NCI-H774 (cell line): ENCODE measurements around the gene SMPDL3B.
"Not testable (repeated sequence)": the region's sequence is repeated elsewhere in the genome, so short reads cannot be mapped to it uniquely, and the experiment has no call there.

Experiments used
- DNase-seq: peaks from one replicate; lab custom pipeline; 2025; lab: John Stamatoyannopoulos, UW

SMPDL3B gene

DNA sequence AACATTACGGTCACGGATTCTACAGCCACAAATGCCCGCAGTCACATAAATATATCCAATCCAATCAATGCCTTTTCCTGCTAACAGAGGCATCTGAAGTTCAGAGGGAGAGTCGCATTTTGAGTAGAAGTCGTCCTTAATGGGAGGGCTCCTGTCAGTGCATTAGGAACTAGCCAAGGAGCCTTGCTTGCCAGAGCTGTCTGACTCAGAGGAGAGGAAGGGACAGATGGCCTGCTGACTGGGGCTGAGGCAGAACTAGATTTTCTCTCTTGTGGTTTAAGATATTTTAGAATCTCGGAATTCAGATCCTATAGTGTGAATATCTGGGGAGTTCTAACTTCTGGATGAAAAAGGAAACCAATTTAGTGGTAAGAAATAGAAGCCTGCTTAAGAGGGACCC is 35.6 kb downstream of the SMPDL3B start:
- DNase-seq = no peak

DNA sequence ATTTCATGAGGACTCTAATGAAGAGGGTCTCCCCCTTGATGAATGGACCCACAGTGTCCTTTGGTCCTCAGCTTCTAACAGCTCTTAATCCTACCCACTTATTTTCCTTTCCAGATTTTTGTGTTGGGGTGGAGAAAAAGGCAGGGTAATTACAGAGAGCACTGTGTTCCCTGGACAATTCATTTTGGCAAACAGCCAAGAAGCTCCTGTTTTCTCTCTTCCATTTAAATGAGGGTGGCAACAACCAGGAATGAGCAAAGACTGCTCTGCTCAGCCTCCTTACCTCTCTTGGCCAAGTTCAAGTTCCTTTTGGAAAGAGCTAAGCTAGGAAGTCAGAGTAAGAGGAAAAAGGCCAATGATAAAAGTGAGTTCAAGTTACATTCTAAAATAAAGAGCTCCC is 36.9 kb downstream of the SMPDL3B start:
- no peak for DNase-seq

GRCh38 chr1:27972141-27972540 is 37.3 kb downstream of the SMPDL3B start:
- no peak for DNase-seq

DNA sequence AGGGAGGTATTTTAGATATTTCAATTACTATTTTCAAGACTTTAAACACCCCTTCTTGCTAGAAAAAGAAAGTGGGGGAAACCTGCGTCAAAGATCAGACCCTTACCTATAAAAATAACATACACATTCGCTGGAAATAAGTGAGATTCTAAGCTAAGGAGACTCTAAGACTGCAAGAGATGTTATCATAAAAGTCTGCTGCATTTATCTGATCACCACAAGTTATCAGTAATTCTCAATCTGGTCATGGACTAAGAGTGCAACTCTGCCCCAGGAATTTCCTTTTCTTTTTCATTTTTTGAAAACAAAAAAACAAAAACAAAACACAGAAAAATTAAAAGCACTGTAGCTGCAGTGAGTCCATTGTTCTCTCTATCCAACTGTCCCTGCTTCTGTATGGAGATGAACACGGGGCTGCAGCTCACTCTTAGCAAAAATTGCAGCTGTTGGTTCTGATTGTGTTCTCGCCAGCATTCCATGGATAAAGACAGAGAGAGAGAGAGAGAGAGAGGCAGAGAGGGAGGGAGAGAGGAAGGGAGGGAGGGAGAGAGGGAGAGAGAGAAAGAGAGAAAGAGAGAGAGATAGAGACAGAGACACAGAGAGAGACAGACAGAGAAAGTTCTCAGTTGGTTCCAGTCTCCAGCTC is 39.1 kb downstream of the SMPDL3B start:
- no peak for DNase-seq

- no peak for DNase-seq
Measured at GRCh38 chr1:27974417-27974781, 39.6 kb downstream of the SMPDL3B start.

- no peak for DNase-seq
Measured at GRCh38 chr1:27979151-27979858, 44.5 kb downstream of the SMPDL3B start.

GRCh38 chr1:27979859-27980201 is 45.0 kb downstream of the SMPDL3B start:
- no peak for DNase-seq

DNA sequence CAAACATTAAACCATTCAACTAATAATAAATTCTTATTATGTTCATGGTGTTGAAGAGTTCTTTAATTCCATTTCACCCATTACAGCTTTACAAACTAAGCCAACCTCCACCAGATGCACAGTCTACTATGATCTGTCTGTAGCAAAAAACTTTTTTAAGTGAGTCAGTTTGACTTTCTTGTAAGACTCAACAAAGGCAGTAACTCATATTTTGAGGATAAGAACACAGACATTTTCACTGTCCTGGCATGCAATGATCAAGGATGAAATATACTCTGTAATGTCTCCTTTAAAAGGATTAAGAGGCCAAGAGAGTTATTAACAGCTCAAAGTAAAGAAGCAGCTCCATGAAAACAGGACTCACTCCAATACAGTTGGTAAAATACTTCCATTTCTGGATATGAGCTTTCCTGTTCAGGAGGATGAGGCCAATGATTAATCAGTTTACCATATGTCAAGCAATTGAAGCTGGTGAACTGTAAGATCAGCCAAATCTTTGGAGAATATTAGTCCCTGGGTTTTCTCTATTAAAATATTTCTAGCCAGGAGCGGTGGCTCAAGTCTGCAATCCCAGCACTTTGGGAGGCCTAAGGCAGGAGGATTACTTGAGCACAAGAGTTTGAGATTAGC is 45.5 kb downstream of the SMPDL3B start:
- DNase-seq = no peak

- no peak for DNase-seq
Measured at GRCh38 chr1:27981145-27981544, 46.3 kb downstream of the SMPDL3B start.

DNA sequence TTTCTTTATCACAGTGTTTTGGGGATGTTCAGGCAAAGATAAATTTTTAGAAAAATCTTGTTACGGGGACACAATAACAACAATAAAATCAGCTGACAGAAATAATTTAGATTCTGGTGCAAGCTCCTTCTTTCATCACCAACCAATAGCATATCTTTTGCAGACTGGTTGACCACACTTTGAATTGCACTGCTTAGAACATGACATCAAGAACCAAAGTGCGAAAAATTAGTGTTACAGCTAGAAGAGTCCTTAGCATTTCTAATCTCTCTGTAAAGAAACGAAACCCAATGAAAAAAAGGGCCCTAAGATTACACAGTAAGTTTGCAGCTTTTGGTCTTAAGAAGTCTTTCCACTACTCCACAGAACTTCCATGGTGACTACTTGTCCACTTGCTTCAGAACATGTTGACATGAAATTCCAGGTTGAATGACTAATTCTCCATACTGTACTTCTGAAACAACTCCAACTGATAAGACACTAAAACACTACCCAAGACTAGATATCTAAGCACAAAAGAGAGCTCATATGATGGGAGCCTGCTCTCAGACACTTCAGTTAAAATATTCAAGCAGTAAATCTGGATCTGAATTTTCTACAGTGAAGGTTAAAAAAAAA is 56.2 kb downstream of the SMPDL3B start:
- DNase-seq = no peak

DNA sequence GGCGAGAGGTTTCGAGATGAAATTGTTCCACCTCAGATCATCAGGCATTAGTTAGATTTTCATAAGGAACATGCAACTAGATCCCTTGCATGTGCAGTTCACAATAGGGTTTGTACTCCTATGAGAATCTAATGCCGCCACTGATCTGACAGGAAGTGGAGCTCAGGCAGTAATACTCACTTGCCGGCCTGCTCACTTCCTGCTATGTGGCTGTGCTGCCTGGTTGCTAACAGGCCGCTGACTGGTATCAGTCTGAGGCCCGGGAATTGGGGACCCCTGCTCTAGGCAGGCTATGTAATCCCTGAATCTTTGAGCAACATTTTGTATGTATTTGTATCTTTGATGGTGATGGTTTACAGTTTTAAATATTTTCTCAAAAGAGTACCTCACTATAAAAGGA is 57.5 kb downstream of the SMPDL3B start:
- no peak for DNase-seq

DNA sequence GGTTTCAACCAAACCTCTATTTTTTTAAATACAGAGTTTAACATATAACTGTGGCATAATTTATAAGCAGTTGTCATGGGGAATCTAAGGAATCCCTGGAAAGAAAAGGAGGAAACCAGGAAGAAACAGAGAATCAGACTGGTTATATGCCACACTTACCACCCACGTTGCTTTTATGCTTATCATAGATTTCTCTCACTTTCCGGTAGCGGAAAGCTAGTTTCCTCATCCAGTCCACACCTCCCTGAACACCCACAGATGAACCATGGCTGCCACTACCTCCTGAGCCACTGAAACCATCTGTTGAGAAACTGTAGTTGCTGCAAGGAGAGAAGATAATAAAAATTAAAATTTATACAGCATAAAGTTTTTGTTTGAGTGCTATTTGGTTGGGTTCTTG is 58.4 kb downstream of the SMPDL3B start:
- DNase-seq = no peak

DNA sequence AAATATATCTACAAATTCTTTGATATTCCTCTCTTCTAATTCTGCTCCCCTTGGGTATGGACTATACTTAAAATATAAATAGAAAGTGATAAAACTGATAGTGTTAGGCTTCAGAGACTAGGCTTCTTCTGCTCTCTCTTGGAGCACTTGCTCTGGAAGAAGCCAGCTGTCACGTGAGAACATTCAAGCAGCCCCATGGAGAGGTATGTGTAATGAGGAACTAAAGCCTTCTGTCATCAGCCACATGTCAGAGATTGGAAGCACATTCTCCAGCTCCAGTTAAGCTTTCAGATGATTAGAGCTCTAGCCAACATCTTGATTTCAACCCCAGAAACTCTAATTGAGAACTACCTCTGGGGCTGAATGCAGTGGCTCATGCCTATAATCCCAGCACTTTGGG is 59.3 kb downstream of the SMPDL3B start:
- no peak for DNase-seq

GRCh38 chr1:27994526-27994925 is 59.7 kb downstream of the SMPDL3B start:
- not testable (repeated sequence) for DNase-seq

GRCh38 chr1:27999055-27999454 is 64.3 kb downstream of the SMPDL3B start:
- no peak for DNase-seq

DNA sequence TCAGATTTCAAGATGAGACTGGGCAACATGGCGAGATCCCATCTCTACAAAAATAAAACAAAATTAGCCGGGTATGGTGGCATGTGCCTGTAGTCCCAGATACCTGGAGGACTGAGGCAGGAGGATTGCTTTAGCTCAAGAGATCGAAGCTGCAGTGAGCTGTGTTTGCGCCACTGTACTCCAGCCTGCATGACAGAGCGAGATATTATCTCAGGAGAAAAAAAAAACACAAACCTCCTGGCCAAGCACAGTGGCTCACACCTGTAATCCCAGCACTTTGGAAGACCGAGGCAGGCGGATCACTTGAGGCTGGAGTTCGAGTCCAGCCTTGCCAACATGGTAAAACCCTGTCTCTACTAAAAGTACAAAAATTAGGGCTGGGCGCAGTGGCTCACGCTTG is 67.8 kb downstream of the SMPDL3B start:
- no peak for DNase-seq

DNA sequence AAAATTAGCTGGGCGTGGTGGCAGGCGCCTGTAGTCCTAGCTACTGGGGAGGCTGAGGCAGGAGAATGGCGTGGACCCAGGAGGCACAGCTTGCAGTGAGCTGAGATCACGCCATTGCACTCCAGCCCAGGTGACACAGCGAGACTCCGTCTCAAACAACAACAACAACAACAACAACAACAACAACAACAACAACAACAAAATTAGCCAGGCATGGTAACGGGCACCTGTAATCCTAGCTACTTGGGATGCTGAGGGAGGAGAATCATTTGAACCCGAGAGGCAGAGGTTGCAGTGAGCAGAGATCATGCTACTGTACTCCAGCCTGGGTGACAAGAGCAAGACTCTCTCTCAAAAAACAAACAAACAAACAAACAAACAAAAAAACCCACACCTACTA is 68.3 kb downstream of the SMPDL3B start:
- DNase-seq = not testable (repeated sequence)
